SK-N-SH treated with all-trans-retinoic acid at 6 μM for 48 hours (cell line): ENCODE measurements around the gene SPATA2L.
A peak's percentile ranks its signal among the peaks of the same experiment; 100 is the strongest.
"Not testable (repeated sequence)": the region's sequence is repeated elsewhere in the genome, so short reads cannot be mapped to it uniquely, and the experiment has no call there.

Experiments
- ATAC-seq: fragments of 200-7000 bp; cut with Tn5 transposase; 3 replicates; pipeline ENCODE4 v1.9.1; 2020; ENCODE audit warnings: mild to moderate bottlenecking, moderate library complexity
- ARNTL ChIP-seq: fragments of 450-650 bp; formaldehyde crosslinking; IDR thresholded peaks from 2 replicates; pipeline ENCODE4 v1.5.0; 2020; ENCODE audit warnings: low read depth, mild to moderate bottlenecking, moderate library complexity, borderline replicate concordance
- BACH2 ChIP-seq: fragments of 250-450 bp; sonication (Bioruptor Pico); IDR thresholded peaks from 2 replicates; pipeline ENCODE4 v1.9.0; 2021; ENCODE audit warnings: mild to moderate bottlenecking, borderline replicate concordance
- CREB5 ChIP-seq: fragments of 250-450 bp; sonication (Bioruptor Pico); IDR thresholded peaks from 2 replicates; pipeline ENCODE4 v1.5.1; 2020; ENCODE audit warnings: low read depth, mild to moderate bottlenecking, moderate library complexity
- CSDC2 ChIP-seq: fragments of 250-450 bp; sonication (Bioruptor Pico); IDR thresholded peaks from 2 replicates; pipeline ENCODE4 v1.5.0; 2020; ENCODE audit warnings: mild to moderate bottlenecking, moderate library complexity
- CSRNP3 ChIP-seq: fragments of 250-450 bp; sonication (Bioruptor Pico); IDR thresholded peaks from 2 replicates; pipeline ENCODE4 v1.5.1; 2021; ENCODE audit warnings: mild to moderate bottlenecking, moderate library complexity
- ESRRG ChIP-seq: fragments of 250-450 bp; sonication (Bioruptor Pico); IDR thresholded peaks from 2 replicates; pipeline ENCODE4 v1.6.1; 2021; ENCODE audit warnings: mild to moderate bottlenecking
- ISL1 ChIP-seq: fragments of 250-450 bp; sonication (Bioruptor Pico); IDR thresholded peaks from 2 replicates; pipeline ENCODE4 v2.1.2; 2022; ENCODE audit warnings: mild to moderate bottlenecking, moderate library complexity
- OSR1 ChIP-seq: fragments of 250-450 bp; sonication (Bioruptor Pico); IDR thresholded peaks from 2 replicates; pipeline ENCODE4 v1.8.0; 2022; ENCODE audit warnings: moderate library complexity, mild to moderate bottlenecking, inconsistent platforms
- PATZ1 ChIP-seq: fragments of 250-450 bp; sonication (Bioruptor Pico); IDR thresholded peaks from 2 replicates; pipeline ENCODE4 v1.8.0; 2020; ENCODE audit warnings: mild to moderate bottlenecking, moderate library complexity, borderline replicate concordance
- POU6F1 ChIP-seq: fragments of 250-450 bp; sonication (Bioruptor Pico); IDR thresholded peaks from 2 replicates; pipeline ENCODE4 v1.8.0; 2021; ENCODE audit warnings: low read depth, mild to moderate bottlenecking, moderate library complexity, borderline replicate concordance
- RARB ChIP-seq: fragments of 250-450 bp; sonication (Bioruptor Pico); IDR thresholded peaks from 2 replicates; pipeline ENCODE4 v1.8.0; 2021; ENCODE audit warnings: mild to moderate bottlenecking, moderate library complexity
- SNAI2 ChIP-seq: fragments of 250-450 bp; sonication (Bioruptor Pico); IDR thresholded peaks from 2 replicates; pipeline ENCODE4 v1.5.0; 2020; ENCODE audit warnings: mild to moderate bottlenecking, moderate library complexity
- TCF4 ChIP-seq: fragments of 250-450 bp; sonication (Bioruptor Pico); IDR thresholded peaks from 2 replicates; pipeline ENCODE4 v1.8.0; 2021; ENCODE audit warnings: mild to moderate bottlenecking, moderate library complexity, borderline replicate concordance
- TOX ChIP-seq: fragments of 250-450 bp; sonication (Bioruptor Pico); IDR thresholded peaks from 2 replicates; pipeline ENCODE4 v1.8.0; 2021; ENCODE audit warnings: mild to moderate bottlenecking, moderate library complexity, borderline replicate concordance
- ZFP3 ChIP-seq: fragments of 250-450 bp; sonication (Bioruptor Pico); IDR thresholded peaks from 2 replicates; pipeline ENCODE4 v1.5.0; 2020; ENCODE audit warnings: mild to moderate bottlenecking, moderate library complexity
- ZFP30 ChIP-seq: fragments of 450-650 bp; formaldehyde crosslinking; IDR thresholded peaks from 2 replicates; pipeline ENCODE4 v1.5.0; 2022; ENCODE audit warnings: mild to moderate bottlenecking, moderate library complexity
- ZNF565 ChIP-seq: fragments of 450-650 bp; formaldehyde crosslinking; conservative IDR thresholded peaks from 2 replicates; pipeline ENCODE4 v1.5.0; 2020; ENCODE audit warnings: low read depth, mild to moderate bottlenecking, moderate library complexity
- ZNF70 ChIP-seq: fragments of 450-650 bp; formaldehyde crosslinking; IDR thresholded peaks from 2 replicates; pipeline ENCODE4 v1.5.0; 2020; ENCODE audit warnings: mild to moderate bottlenecking, moderate library complexity

SPATA2L gene

GRCh38 chr16:89671565-89671964 lies 29.9 kb downstream of the SPATA2L start:
- ATAC-seq: not testable (repeated sequence)

GRCh38 chr16:89670496-89671431 lies 30.7 kb downstream of the SPATA2L start:
- no peak for TF ChIP-seq ZFP30 (CRISPR knock-in tag)
- no peak for TF ChIP-seq CSRNP3 (CRISPR knock-in tag)
- TF ChIP-seq ZNF565 (CRISPR knock-in tag): no peak
- no peak for TF ChIP-seq OSR1 (CRISPR knock-in tag)
- no peak for TF ChIP-seq ARNTL (CRISPR knock-in tag)
- ATAC-seq: peak; percentile 67

GRCh38 chr16:89669755-89670154 lies 31.8 kb downstream of the SPATA2L start:
- no peak for ATAC-seq
- TF ChIP-seq POU6F1 (no peak), ZNF70 (no peak), CSRNP3 (CRISPR knock-in tag) (no peak), PATZ1 (no peak), RARB (CRISPR knock-in tag) (no peak), SNAI2 (CRISPR knock-in tag) (no peak), ISL1 (CRISPR knock-in tag) (no peak), OSR1 (CRISPR knock-in tag) (no peak), ARNTL (CRISPR knock-in tag) (no peak), CSDC2 (CRISPR knock-in tag) (no peak), TOX (CRISPR knock-in tag) (no peak)

GRCh38 chr16:89668790-89669158 lies 32.7 kb downstream of the SPATA2L start:
- TF ChIP-seq TOX (CRISPR knock-in tag): no peak
- no peak for TF ChIP-seq TCF4 (CRISPR knock-in tag)
- TF ChIP-seq ZFP3: no peak
- TF ChIP-seq OSR1 (CRISPR knock-in tag): no peak
- TF ChIP-seq BACH2 (CRISPR knock-in tag): no peak
- TF ChIP-seq ISL1 (CRISPR knock-in tag): no peak
- no peak for TF ChIP-seq ESRRG (CRISPR knock-in tag)
- TF ChIP-seq RARB (CRISPR knock-in tag): no peak
- TF ChIP-seq CSRNP3 (CRISPR knock-in tag): no peak
- TF ChIP-seq SNAI2 (CRISPR knock-in tag): no peak
- TF ChIP-seq CREB5: no peak
- no peak for TF ChIP-seq POU6F1
- TF ChIP-seq, all 23 proteins: peak for 0
- no peak for ATAC-seq
